NCI-H2196 (cell line): Measurements from ENCODE around the gene DOCK9.
"Not testable (repeated sequence)": the region's sequence is repeated elsewhere in the genome, so short reads cannot be mapped to it uniquely, and the experiment has no call there.

Experiments used
- DNase-seq: peaks from one replicate; lab custom pipeline; 2025; ENCODE audit not compliant: unreplicated experiment; lab: John Stamatoyannopoulos, UW

DOCK9 gene

DNA sequence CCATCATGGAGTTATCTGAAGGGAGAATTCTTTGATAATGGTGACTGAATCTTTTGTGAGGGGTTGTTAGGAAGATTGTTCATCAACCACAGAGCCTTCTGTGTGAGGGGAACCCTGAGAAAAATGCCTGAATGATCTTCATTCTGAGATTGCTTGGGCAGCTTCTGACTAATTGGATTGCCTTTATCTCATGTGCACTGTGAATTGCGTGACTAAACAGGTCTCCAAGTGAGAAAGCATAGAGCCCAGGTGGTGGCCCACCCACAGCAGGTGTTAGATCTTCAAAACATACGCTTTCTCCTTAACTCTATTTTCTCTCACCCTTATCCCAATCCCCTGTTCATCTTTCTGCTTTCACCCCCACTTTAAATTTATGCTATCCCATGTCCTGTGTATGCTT, 58.3 kb downstream of the DOCK9 start:
- DNase-seq, result no peak

DNA sequence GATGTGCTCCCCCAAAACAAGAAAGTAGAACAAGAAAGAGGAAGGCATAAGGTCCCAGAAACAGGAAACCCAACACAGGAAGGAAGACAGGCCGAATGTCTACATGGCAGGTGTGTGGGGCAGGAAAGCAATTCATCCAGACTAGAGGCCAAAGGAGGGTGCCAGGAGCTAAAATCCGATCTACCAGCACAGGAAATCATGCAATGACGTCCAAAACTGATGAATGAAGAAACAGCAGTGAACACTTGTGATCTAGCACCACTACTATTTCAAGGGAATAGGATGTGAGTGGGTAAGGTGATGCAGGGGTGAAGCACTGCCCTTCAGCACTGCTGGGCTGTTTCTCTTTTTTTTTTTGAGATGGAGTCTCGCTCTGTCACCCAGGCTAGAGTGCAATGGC, 59.1 kb downstream of the DOCK9 start:
- no peak for DNase-seq

DNA sequence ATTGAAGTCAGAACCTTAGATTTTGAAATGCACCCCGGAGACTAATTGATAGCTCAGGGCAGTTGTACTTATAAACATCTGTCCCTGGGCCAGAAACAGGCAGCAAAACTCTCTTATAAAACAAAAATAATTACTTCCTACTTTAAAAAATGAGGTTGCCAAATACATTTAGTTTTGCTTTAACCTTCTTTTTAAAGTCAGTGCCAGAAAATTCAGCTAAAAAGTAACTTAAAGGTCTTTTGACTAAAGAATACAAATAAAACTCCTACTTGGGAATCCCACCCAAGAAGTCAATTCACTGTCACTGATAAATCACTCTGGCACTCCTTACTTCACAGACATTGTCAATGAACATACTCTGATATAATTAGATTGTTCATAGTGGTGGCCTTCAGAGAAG, 60.7 kb downstream of the DOCK9 start:
- no peak for DNase-seq

DNA sequence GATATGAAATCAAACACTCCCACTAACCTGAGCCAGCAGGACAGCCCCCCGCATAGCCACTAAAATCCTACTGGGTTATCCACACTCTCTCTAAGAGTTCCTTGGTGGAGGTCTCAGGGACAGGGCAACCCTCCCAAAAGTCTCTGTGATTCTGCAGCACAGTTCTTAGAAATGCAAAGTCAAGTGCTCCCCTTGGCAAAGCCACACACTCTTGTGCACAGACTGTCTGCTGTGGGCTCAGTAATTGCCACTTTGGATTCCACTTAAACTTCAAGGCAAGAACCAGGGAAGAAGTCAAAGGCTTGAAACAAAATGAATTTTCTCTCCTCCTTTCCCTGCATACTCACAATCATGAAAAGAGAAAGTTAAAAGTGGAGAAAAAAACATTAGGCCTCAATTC, 61.5 kb downstream of the DOCK9 start:
- no peak for DNase-seq

DNA sequence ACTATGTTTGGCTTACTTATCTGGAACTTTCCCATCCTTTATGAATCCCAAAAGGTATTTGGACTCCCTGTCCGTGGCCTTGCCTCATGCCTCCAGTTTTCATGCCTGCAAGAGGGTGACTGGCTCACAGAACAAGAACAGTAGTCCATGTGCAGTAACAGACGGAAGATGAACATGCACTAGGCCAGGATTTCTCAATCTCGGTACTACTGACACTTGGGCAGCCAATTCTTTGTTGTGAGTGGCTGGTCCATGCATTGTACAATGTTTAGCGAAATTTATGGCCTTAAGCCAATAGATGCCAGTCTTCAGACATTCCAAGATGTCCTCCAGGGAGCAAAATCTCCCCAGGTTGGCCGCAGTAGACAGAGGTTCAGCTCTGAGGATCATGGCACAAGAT, 61.9 kb downstream of the DOCK9 start:
- DNase-seq, result no peak

DNA sequence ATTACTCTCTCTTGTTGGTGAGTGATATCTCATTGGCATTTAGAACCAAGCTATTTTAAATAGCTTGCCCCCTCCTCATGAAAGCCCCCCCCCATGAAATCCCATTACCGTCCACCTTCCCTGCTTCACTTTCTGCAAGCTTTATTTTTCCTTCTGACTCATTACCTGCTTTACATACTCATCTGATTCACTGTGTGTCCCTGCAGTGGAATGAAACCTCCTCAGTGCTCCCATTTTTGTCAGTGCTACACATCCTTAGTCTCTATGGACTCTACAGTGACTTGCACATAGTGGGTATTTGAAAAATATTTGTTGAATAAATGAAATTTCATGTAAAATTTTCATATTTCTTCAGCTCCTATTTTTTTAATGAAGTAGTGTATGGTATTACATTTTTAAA, 62.3 kb downstream of the DOCK9 start:
- no peak for DNase-seq

DNA sequence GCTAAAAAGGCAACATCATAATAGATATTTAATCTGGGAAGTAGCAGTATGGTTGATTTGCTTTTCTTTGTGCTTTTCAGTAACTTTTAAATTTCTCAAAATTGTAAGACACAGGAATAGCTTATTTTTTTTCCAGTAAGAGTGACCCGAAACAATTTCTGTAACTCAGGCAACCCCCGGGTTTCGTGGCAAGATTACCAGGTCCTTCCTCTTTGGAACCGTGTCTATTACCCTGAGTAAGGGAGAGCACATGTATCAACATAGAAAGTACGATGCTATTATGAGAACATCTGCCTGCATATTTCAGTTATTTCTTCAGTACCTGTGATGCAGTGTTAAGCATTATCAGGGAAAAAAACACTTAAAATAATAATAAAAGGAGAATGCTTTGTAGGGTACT, 64.1 kb downstream of the DOCK9 start:
- DNase-seq, result no peak

DNA sequence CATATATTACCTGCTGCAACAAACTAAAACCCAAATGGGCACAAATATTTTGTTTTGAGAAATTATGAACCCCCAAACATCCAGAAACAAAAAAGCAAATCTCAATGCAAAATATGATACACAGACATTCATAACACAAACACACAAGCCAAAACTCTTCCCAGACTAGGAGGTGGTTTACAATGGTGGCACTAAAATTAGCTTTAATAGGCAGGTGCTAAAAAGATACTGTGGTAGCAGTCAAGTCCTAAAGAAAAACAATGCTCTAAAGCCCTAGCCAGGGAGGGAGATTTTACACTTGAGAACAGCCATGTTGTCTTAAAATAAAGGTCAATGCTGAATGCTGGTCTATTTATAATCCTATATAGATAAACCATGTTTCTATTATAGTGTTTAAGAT, 65.0 kb downstream of the DOCK9 start:
- no peak for DNase-seq

DNA sequence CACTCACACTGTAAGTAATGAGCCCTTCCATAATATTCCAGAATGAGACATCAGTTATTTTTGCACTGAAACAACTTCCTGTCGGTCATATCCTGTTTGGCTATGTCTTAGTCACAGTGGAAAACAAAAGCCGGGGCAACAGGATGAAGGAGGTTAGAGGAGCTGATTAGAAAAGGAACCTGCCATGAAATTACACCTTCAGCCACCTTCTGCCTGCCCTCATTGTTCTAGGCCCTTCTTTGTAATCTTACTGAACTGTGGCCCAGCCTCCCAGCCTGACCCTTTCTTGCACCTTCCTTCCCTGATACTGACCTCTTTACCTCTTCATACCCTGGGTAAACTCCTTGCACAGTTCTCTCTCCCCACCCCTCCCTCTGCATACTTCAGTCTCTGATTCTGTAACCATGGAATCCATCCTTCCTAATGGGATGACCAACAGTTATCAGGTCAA, 67.3 kb downstream of the DOCK9 start:
- no peak for DNase-seq

DNA sequence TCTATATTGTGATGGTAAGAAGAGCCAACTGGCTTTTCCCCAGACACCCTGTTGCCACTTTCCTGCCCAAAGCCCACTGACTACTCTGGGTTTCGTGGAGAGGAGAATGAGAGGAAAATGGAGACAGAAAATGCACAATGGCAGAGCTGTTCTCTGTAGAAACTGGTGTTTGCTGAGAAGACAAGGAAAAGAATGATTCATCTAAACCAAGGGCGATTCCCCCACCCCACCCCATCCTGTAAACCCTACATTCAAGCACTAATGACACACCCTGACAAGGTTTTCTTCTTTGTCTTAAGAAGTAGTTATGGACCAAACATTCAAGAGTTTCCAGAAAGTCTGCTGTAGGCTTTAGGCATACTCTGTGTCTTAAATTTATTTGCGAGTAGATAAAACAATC, 68.8 kb downstream of the DOCK9 start:
- DNase-seq, result no peak

DNA sequence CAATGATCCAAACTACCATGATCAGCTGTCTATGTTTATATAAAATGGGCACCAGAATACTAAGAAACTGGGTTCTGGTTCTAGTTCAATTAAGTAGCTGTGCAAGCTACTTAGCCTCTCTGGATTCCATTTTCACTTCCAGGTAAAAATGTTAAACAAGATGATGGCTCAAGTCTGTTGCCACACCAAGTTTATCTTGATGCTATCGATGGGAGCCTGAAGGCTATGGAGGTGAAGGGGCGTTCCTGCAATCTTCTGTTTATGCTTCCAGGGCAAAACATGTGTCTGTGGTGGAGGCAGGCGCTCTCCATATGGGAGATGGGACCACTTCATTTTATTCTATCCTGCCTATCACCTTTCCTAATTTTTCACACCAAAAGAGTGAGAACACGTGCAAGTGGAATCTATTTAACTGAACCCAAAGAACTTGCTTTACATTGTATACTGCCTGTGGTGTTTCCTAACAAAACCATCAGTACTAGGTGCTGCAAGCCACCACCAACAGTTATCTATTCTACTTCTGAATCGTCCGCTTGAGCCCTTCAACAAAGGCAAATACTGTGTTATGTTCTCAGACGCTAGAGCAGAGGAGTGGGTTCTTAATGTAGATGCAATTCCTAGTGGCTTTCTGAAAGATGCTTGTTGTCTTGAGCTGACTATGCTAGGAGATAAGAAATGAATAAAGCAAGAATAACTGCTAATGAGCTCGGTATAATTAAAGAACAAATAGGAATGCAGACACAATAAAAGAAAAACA, 70.9 kb downstream of the DOCK9 start:
- no peak for DNase-seq

DNA sequence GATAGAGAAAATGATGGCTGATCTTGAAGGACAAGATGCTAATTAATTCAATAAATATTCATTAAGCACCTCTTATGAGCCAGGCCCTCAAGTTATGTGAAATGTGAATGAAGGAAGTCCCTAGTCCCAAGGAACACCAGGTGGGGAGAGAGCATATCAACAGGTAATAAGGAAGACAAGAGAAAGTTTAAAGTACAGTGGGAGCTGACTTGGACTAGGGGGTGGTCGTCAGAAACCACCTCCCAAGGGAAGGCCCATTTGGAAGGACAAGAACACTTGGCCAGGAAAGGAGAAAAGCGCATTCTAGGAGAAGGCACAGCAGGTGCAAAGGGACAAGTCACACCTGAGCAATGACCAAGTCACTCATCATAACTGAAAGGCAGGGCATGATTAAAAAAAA, 72.7 kb downstream of the DOCK9 start:
- no peak for DNase-seq

DNA sequence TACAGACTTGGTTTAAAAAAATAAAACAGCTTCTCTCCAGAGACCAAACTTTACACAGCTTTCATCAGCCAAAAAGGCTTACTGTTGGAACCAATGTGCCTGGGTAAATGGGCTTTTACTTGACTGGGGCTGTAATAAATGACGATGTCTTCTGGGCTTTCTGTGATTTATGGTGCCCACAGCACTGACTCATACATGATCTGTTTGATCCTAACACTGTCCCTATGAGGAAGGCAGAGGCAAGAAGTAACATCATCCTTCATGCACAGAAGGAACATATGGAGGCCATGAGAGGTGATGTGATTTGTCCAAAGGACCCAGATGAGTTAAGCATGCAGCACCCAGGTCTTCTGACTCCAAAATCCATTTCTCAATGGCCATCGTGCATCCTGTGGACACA, 77.4 kb downstream of the DOCK9 start:
- no peak for DNase-seq

DNA sequence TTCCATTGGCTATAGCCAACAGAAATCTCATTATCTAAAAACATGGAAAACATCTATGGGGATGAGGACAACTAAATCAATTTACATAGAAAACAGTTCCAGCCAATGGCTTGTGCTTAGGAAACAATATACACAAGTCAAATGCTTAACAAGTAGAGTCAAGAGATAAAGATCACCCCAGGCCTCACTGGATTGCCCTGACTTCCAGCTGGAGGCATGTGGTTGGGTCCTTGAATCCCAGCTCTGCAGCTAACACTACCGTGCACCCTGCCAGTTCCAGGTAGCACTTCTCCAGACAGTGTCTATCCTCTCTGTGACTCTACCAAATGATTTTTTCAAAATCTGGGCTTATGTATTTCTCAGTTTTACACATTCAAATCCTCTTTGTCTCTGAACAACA, 80.2 kb downstream of the DOCK9 start:
- no peak for DNase-seq

DNA sequence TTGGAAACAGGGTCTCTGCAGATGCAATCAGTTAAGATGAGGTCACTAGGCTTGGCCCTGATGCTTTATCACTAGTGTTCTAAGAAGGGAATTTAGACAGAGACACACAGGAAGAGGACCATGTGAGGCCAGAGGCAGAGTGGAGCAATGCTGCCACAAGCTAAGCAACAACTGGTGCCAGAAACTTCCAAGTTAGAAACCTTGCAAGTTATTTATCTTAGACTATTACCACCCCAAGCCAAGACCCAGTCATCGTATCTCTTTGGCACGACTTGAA, 81.1 kb downstream of the DOCK9 start:
- no peak for DNase-seq

DNA sequence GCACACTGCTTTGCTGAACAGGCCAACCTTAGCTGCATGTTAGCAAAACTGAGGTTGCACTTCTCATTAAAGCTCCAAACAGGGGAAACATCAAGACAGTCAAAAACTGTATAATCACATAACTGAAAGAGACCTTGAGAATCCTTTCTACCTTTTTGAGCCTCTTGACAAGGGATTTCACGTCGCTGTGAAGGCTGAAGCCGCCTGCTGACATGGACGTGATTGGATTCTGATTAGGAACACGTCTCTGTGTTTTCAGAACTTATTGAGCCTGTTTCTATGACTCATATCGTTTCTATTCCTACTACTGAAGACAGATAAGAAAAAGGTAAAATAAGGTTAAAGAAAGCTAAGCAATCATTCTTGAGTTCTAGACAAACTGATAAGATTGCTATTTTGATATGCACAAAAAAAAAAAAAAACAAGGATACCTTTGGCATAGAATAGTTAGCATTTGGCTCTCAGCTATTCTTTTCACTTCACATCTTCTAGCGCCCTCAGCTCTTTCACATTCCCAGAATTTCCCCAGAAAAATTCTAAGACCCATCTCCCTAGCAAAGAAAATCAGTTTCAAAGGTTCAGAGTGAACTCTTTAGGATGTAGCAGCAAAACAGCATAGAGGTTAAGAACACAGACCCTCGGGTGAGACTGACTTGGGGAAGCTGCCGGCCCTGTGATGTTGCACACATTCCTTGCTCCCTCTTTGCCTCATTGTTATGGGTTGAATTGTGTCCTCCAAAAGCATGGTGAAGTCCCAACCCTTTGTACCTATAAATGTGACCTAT, 81.6 kb downstream of the DOCK9 start:
- DNase-seq, result no peak

DNA sequence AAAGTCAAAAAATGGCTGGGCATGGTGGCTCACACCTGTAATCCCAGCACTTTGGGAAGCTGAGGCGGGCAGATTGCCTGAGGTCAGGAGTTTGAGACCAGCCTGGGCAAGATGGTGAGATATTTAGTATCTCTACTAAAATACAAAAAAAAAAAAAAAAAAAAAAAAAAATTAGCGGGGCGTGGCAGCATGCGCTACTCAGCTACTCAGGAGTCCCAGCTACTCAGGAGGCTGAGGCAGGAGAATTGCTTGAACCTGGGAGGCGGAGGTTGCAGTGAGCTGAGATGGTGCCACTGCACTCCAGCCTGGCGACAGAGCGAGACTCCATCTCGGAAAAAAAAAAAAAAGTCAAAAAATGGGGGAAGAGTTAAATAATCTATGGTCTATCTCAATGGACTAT, 83.0 kb downstream of the DOCK9 start:
- DNase-seq, result not testable (repeated sequence)

DNA sequence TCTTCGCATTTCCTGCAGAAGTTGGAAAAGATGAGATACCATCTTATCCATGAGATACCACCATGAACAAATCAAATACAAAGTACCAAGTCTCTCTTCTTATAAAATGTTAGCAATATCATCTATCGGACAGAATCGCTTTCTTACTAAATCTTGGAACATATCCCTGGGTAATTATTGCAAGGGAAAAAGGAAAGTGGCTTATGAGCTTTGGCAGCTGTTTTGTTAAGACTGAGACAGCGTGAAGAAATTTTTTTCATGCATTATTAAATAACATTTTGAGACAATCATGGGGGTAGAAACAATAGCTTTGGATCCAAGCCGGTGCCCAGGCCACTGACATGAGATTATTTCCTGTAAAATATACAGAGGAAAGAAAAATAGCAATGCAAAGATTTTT, 84.5 kb downstream of the DOCK9 start:
- DNase-seq, result no peak

DNA sequence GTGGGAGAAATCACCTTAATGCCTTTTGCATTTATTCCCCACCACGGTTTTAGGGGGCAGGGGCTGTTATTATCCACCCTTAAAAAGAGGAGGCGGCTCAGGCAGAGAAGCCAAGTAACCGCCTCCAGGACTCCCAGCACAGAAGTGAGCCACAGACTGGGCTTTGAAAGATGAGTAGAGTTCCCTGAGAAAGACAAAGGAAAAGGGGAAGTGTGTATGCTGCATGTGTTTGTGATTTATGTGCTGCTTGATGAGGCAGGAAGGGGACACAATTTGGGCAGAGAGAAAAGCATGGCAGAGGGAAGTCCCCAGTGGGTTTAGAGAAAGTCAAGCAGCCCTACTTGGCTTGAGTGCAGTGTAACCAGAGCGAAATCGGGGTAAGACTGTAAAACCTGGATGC, 85.0 kb downstream of the DOCK9 start:
- no peak for DNase-seq

DNA sequence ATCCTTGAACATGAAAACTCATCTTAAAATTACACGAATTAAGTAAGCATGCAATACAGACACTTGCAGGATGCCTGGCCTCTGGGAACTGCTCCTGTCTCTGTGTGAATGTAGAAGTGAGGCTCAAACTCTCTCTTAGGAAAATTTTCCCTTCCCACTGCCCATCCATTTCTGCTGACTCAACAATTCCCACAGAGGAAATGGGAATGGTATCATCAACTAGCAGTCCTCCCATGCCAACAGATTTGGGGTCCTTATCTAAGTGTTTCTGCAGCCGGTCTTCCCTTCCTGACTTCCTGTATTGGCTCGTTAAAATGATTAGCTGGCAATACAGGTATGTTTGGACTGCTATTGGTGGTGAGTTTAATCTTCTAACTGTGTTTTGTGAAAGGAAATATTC, 85.8 kb downstream of the DOCK9 start:
- no peak for DNase-seq

DNA sequence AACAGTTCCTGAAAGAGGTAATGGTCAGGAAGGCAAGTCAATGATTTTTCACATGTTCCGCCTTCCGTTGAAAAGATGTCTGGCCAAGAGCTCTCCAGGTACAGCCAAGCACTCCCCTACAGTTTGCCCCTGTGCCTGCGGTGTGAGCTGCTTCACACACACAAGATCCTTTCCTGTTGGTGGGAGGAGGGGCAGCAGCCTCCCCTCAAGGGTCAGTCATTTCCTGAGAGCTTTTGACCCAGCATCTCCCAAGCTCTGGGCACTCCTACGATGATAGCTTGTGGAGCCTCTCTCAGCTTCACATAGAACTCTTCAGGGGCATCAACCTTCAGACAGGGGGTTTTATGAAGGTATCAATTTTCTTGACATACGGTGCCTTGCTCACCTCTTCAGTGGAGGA, 86.9 kb downstream of the DOCK9 start:
- DNase-seq, result no peak

DNA sequence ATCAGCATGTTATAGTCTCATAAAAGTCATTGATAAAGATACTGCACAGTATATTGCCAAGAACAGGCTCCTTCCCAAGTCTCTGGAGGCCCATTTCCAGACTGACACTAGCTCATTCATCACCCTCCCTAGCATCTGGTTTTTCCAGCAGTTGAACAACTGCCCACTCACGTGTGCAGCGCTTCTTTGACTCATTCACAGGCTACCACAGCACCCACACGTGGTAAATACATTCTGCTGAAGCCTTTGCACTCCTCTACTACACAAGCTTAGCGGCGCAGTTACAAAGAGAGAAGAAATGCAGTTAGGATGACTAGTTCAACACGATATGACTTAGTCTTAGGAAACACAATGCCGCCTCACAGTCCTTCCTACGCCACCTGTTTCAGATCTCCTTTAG, 87.7 kb downstream of the DOCK9 start:
- DNase-seq, result no peak
